Measurements from ENCODE around the gene BTNL9.
"Not testable (repeated sequence)": the region's sequence is repeated elsewhere in the genome, so short reads cannot be mapped to it uniquely, and the experiment has no call there.

Gene BTNL9

GRCh38 chr5:181081989-181082388 is 41.9 kb downstream of the BTNL9 start:
- H3K27me3 ChIP-seq (replicated peaks; ENCODE audit: control insufficient read depth, insufficient read depth, low read length, poor library complexity, severe bottlenecking), result no peaks in the 10 kb centered on the region
- H3K9me3 ChIP-seq (ENCODE audit: control insufficient read depth, low read length), result no peaks in the 10 kb centered on the region
- no peak overlapping the region for H3K27ac ChIP-seq (ENCODE audit: insufficient read depth, low read length, poor library complexity, severe bottlenecking)
- H3K4me3 ChIP-seq (ENCODE audit: insufficient read depth, low read depth, low read length, poor library complexity, severe bottlenecking), result no peak overlapping the region
- DNase-seq, result no peak
- no peaks in the 10 kb centered on the region for H3K4me1 ChIP-seq (ENCODE audit: control insufficient read depth, insufficient read depth, low read length, poor library complexity, severe bottlenecking)
- H3K36me3 ChIP-seq (ENCODE audit: control insufficient read depth, insufficient read depth, low read length), result no peaks in the 10 kb centered on the region

GRCh38 chr5:181084621-181085195 is 44.6 kb downstream of the BTNL9 start:
- H3K36me3 ChIP-seq (ENCODE audit: control insufficient read depth, insufficient read depth, low read length), result no peaks in the 10 kb centered on the region
- no peaks in the 10 kb centered on the region for H3K4me1 ChIP-seq (ENCODE audit: control insufficient read depth, insufficient read depth, low read length, poor library complexity, severe bottlenecking)
- no peak for DNase-seq
- no peak overlapping the region for H3K4me3 ChIP-seq (ENCODE audit: insufficient read depth, low read depth, low read length, poor library complexity, severe bottlenecking)
- H3K9me3 ChIP-seq (ENCODE audit: control insufficient read depth, low read length), result no peaks in the 10 kb centered on the region
- no peak overlapping the region for H3K27ac ChIP-seq (ENCODE audit: insufficient read depth, low read length, poor library complexity, severe bottlenecking)
- no peaks in the 10 kb centered on the region for H3K27me3 ChIP-seq (replicated peaks; ENCODE audit: control insufficient read depth, insufficient read depth, low read length, poor library complexity, severe bottlenecking)

- Histone ChIP-seq H3K36me3 (ENCODE audit: control insufficient read depth, insufficient read depth, low read length) (no peaks in the 10 kb centered on the region), H3K4me3 (ENCODE audit: insufficient read depth, low read depth, low read length, poor library complexity, severe bottlenecking) (no peak overlapping the region), H3K27me3 (replicated peaks; ENCODE audit: control insufficient read depth, insufficient read depth, low read length, poor library complexity, severe bottlenecking) (no peaks in the 10 kb centered on the region), H3K9me3 (ENCODE audit: control insufficient read depth, low read length) (no peaks in the 10 kb centered on the region), H3K4me1 (ENCODE audit: control insufficient read depth, insufficient read depth, low read length, poor library complexity, severe bottlenecking) (no peaks in the 10 kb centered on the region), H3K27ac (ENCODE audit: insufficient read depth, low read length, poor library complexity, severe bottlenecking) (no peak overlapping the region)
- no peak for DNase-seq
These were observed 46.2 kb downstream of the BTNL9 start for GRCh38 chr5:181086026-181086883.

GRCh38 chr5:181086884-181087205 is 46.8 kb downstream of the BTNL9 start:
- Histone ChIP-seq H3K27me3 (replicated peaks; ENCODE audit: control insufficient read depth, insufficient read depth, low read length, poor library complexity, severe bottlenecking) (no peaks in the 10 kb centered on the region), H3K4me3 (ENCODE audit: insufficient read depth, low read depth, low read length, poor library complexity, severe bottlenecking) (no peak overlapping the region), H3K27ac (ENCODE audit: insufficient read depth, low read length, poor library complexity, severe bottlenecking) (no peak overlapping the region), H3K36me3 (ENCODE audit: control insufficient read depth, insufficient read depth, low read length) (no peaks in the 10 kb centered on the region), H3K9me3 (ENCODE audit: control insufficient read depth, low read length) (no peaks in the 10 kb centered on the region), H3K4me1 (ENCODE audit: control insufficient read depth, insufficient read depth, low read length, poor library complexity, severe bottlenecking) (no peaks in the 10 kb centered on the region)
- no peak for DNase-seq

DNA sequence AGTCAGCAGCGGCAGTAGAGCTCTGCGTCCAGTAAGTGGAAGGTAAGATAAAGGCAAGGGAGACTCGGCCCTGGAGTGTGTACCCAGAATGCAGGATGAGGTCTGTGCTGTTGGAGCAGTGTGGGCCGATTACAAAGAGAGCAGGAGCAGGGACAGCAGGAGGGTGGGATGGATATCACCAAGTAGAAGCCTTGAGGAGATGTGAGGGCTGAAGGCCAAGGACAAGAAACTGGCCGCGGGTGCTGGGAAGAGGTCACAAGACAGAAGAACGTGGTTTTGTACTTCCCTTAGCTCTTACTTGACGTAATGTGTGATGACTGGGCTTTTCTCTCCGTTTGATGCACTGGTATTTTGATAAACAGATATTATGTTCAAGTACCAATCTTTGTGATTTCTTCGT is 47.2 kb downstream of the BTNL9 start:
- no peaks in the 10 kb centered on the region for H3K9me3 ChIP-seq (ENCODE audit: control insufficient read depth, low read length)
- no peaks in the 10 kb centered on the region for H3K36me3 ChIP-seq (ENCODE audit: control insufficient read depth, insufficient read depth, low read length)
- H3K4me1 ChIP-seq (ENCODE audit: control insufficient read depth, insufficient read depth, low read length, poor library complexity, severe bottlenecking), result no peaks in the 10 kb centered on the region
- no peak overlapping the region for H3K4me3 ChIP-seq (ENCODE audit: insufficient read depth, low read depth, low read length, poor library complexity, severe bottlenecking)
- H3K27me3 ChIP-seq (replicated peaks; ENCODE audit: control insufficient read depth, insufficient read depth, low read length, poor library complexity, severe bottlenecking), result no peaks in the 10 kb centered on the region
- no peak for DNase-seq
- no peak overlapping the region for H3K27ac ChIP-seq (ENCODE audit: insufficient read depth, low read length, poor library complexity, severe bottlenecking)

- Histone ChIP-seq H3K27ac (ENCODE audit: insufficient read depth, low read length, poor library complexity, severe bottlenecking) (no peak overlapping the region), H3K36me3 (ENCODE audit: control insufficient read depth, insufficient read depth, low read length) (no peaks in the 10 kb centered on the region), H3K27me3 (replicated peaks; ENCODE audit: control insufficient read depth, insufficient read depth, low read length, poor library complexity, severe bottlenecking) (no peaks in the 10 kb centered on the region), H3K4me3 (ENCODE audit: insufficient read depth, low read depth, low read length, poor library complexity, severe bottlenecking) (no peak overlapping the region), H3K4me1 (ENCODE audit: control insufficient read depth, insufficient read depth, low read length, poor library complexity, severe bottlenecking) (no peaks in the 10 kb centered on the region), H3K9me3 (ENCODE audit: control insufficient read depth, low read length) (no peaks in the 10 kb centered on the region)
- no peak for DNase-seq
These were observed 48.2 kb downstream of the BTNL9 start for GRCh38 chr5:181088289-181088688.

DNA sequence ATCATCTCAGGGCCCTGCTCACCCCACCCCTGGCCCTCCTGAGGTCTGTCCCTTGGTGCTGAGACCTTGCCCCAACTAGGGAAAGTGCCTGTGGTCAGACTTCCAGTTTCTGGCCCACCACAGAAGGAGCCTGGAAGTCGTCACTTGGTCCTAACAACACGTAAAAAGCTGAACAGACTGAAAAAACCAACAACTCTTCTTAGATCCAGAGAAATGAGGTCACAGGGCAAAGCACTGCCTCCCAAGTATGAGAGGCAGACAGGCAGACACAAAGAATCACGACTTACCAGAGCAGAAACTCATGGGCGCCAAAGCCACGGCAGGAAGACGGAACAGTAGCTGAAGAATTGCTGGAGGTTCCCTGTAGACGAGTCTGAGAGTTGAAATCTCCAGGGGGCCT is 52.4 kb downstream of the BTNL9 start:
- H3K36me3 ChIP-seq (ENCODE audit: control insufficient read depth, insufficient read depth, low read length), result no peaks in the 10 kb centered on the region
- no peaks in the 10 kb centered on the region for H3K9me3 ChIP-seq (ENCODE audit: control insufficient read depth, low read length)
- no peaks in the 10 kb centered on the region for H3K4me1 ChIP-seq (ENCODE audit: control insufficient read depth, insufficient read depth, low read length, poor library complexity, severe bottlenecking)
- no peak for DNase-seq
- H3K27me3 ChIP-seq (replicated peaks; ENCODE audit: control insufficient read depth, insufficient read depth, low read length, poor library complexity, severe bottlenecking), result no peaks in the 10 kb centered on the region
- no peak overlapping the region for H3K27ac ChIP-seq (ENCODE audit: insufficient read depth, low read length, poor library complexity, severe bottlenecking)
- no peak overlapping the region for H3K4me3 ChIP-seq (ENCODE audit: insufficient read depth, low read depth, low read length, poor library complexity, severe bottlenecking)

- DNase-seq; H3K27ac ChIP-seq (ENCODE audit: insufficient read depth, low read length, poor library complexity, severe bottlenecking); H3K4me1 ChIP-seq (ENCODE audit: control insufficient read depth, insufficient read depth, low read length, poor library complexity, severe bottlenecking); H3K36me3 ChIP-seq (ENCODE audit: control insufficient read depth, insufficient read depth, low read length); H3K4me3 ChIP-seq (ENCODE audit: insufficient read depth, low read depth, low read length, poor library complexity, severe bottlenecking); H3K9me3 ChIP-seq (ENCODE audit: control insufficient read depth, low read length): not testable (repeated sequence)
- peaks cover 14% of the 10 kb centered on the region for H3K27me3 ChIP-seq (replicated peaks; ENCODE audit: control insufficient read depth, insufficient read depth, low read length, poor library complexity, severe bottlenecking)
These were observed 55.1 kb downstream of the BTNL9 start for GRCh38 chr5:181095162-181095561.

- DNase-seq; H3K9me3 ChIP-seq (ENCODE audit: control insufficient read depth, low read length); H3K4me3 ChIP-seq (ENCODE audit: insufficient read depth, low read depth, low read length, poor library complexity, severe bottlenecking); H3K4me1 ChIP-seq (ENCODE audit: control insufficient read depth, insufficient read depth, low read length, poor library complexity, severe bottlenecking); H3K36me3 ChIP-seq (ENCODE audit: control insufficient read depth, insufficient read depth, low read length); H3K27ac ChIP-seq (ENCODE audit: insufficient read depth, low read length, poor library complexity, severe bottlenecking): not testable (repeated sequence)
- peaks cover 16% of the 10 kb centered on the region for H3K27me3 ChIP-seq (replicated peaks; ENCODE audit: control insufficient read depth, insufficient read depth, low read length, poor library complexity, severe bottlenecking)
These were observed 56.8 kb downstream of the BTNL9 start for GRCh38 chr5:181096721-181097382.

DNA sequence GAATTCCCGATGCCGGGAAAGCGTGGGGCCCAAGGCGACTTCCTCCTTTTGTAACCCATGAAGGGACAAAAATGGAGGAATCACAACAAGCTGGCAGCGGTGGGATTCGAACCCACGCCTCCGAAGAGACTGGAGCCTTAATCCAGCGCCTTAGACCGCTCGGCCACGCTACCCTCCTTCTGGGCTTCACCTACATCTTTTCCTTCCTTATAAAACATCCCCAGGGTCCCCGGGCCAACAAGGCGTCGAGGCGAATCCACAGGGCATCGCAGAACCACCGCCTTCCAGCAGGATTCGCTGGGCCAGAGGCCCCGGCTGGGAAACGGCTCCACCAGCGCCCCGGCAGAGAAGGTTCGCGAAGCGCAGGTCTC is 57.3 kb downstream of the BTNL9 start:
- not testable (repeated sequence) for H3K4me3 ChIP-seq (ENCODE audit: insufficient read depth, low read depth, low read length, poor library complexity, severe bottlenecking); H3K4me1 ChIP-seq (ENCODE audit: control insufficient read depth, insufficient read depth, low read length, poor library complexity, severe bottlenecking); H3K27ac ChIP-seq (ENCODE audit: insufficient read depth, low read length, poor library complexity, severe bottlenecking); H3K9me3 ChIP-seq (ENCODE audit: control insufficient read depth, low read length); H3K36me3 ChIP-seq (ENCODE audit: control insufficient read depth, insufficient read depth, low read length); DNase-seq
- H3K27me3 ChIP-seq (replicated peaks; ENCODE audit: control insufficient read depth, insufficient read depth, low read length, poor library complexity, severe bottlenecking), result peaks cover 16% of the 10 kb centered on the region
